ENCODE results near the gene DYNLT3. TPM values are rescaled to one million over a fixed set of nuclear protein-coding genes. Genes with fewer than 3 reads are reported as not detected.

Gene DYNLT3
- total and polyA plus RNA-seq, 2 of the 13 experiments (the other 11 are each of a cell fraction or from before 2014, with no cell fraction given) = 5.4 to 6.1 TPM

DNA sequence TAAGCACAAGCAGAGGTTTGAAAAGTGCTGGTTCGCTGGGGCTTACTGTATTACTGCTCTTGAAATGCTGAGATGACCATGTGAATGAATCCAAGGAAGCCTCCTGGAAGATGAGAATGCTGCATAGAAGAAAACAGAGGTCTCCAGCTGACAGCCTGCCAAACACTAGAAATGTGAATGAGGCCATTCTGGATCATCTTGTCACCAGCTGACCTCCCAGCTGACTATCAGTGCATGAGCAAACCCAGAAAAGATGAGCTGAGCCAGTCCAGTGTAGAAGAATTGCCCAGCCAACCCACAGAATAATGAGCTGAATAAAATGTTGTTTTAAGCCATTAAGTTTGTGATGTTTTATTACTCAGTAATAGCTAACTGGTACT is 49.1 kb upstream of the DYNLT3 start (continued):
- TF ChIP-seq, protein P1, sequence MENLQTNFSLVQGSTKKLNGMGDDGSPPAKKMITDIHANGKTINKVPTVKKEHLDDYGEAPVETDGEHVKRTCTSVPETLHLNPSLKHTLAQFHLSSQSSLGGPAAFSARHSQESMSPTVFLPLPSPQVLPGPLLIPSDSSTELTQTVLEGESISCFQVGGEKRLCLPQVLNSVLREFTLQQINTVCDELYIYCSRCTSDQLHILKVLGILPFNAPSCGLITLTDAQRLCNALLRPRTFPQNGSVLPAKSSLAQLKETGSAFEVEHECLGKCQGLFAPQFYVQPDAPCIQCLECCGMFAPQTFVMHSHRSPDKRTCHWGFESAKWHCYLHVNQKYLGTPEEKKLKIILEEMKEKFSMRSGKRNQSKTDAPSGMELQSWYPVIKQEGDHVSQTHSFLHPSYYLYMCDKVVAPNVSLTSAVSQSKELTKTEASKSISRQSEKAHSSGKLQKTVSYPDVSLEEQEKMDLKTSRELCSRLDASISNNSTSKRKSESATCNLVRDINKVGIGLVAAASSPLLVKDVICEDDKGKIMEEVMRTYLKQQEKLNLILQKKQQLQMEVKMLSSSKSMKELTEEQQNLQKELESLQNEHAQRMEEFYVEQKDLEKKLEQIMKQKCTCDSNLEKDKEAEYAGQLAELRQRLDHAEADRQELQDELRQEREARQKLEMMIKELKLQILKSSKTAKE (CRISPR knock-in tag; IDR thresholded peaks at IDR 0.05; ENCODE audit: borderline replicate concordance) = no peak
- TF ChIP-seq JARID2 (CRISPR knock-in tag; IDR thresholded peaks at IDR 0.05; ENCODE audit: insufficient replicate concordance) = no peak
- no peak for TF ChIP-seq JUNB (CRISPR knock-in tag; IDR thresholded peaks at IDR 0.05; ENCODE audit: borderline replicate concordance)
- TF ChIP-seq EEA1 (CRISPR knock-in tag; IDR thresholded peaks at IDR 0.05; ENCODE audit: borderline replicate concordance) = no peak
- TF ChIP-seq THYN1 (CRISPR knock-in tag; IDR thresholded peaks at IDR 0.05; ENCODE audit: borderline replicate concordance, low read depth) = no peak
- TF ChIP-seq KDM1A (CRISPR knock-in tag; IDR thresholded peaks at IDR 0.05) = no peak
- TF ChIP-seq STAG1 (CRISPR knock-in tag; IDR thresholded peaks at IDR 0.05) = no peak
- TF ChIP-seq ZNF331 (CRISPR knock-in tag; IDR thresholded peaks at IDR 0.05) = no peak
- TF ChIP-seq ZNF180 (CRISPR knock-in tag; IDR thresholded peaks at IDR 0.05; ENCODE audit: borderline replicate concordance, low read depth) = no peak
- no peak for TF ChIP-seq GZF1 (CRISPR knock-in tag; IDR thresholded peaks at IDR 0.05)
- TF ChIP-seq ZNF777 (CRISPR knock-in tag; IDR thresholded peaks at IDR 0.05) = no peak

DNA sequence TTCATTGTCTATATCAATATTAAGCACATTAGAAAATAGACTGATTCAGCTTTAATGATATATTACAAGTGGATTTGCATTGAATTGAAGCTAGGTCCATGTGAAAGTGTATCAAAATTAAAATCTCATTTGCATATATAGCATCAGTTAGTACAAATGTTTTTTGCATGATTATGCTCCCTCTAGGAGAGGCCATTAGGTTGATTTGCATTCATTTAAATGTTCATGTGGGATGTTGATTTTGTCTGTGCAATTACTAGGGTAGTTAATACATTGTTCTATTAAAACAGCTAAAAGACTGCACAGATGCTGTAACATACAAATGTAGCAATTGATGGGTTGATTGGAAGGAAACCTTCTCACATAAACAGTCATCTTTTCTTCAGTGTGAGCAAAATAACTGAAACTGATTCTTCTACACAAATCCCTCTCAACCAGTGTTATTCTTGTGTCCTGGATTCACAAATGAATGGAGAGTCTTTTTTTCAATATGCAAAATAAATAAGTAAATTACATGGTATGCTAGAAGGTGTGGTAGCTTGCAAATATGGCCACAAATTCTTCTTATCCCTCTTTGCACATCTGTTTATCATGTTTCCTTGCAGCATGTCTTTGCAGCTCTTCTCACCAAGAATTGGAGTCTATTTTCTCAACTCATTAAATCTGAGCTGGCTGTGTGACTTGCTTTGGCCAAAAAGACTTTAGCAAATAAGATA is 48.6 kb upstream of the DYNLT3 start:
- Histone ChIP-seq H3K4me2 (ENCODE audit: low read depth, low read length) (no peak overlapping the region), H3K27ac (ENCODE audit: extremely low read length, insufficient read depth, low read length) (no peak overlapping the region), H3K27me3 (ENCODE audit: control insufficient read depth in 1 of 2, insufficient read depth in 2 of 2, low read length in 2 of 2) (no peaks in the 10 kb centered on the region), H3K4me1 (ENCODE audit: insufficient read depth, low read length) (no peaks in the 10 kb centered on the region), H3K36me3 (replicated peaks in 1 of 2; ENCODE audit: control insufficient read depth in 1 of 2, insufficient read depth in 2 of 2, low read length in 2 of 2) (no peaks in the 10 kb centered on the region), H2AFZ (ENCODE audit: low read length) (no peak overlapping the region), H3K79me2 (ENCODE audit: insufficient read depth, low read length) (no peaks in the 10 kb centered on the region), H4K20me1 (ENCODE audit: insufficient read depth, low read length) (no peaks in the 10 kb centered on the region), H3K4me3 (replicated peaks in 1 of 3; ENCODE audit: insufficient read depth in 1 of 3, low read depth in 2 of 3, low read length in 3 of 3) (no peak overlapping the region), H3K9me3 (ENCODE audit: low read length) (no peaks in the 10 kb centered on the region), H3K9ac (ENCODE audit: insufficient read depth, low read depth, low read length) (no peak overlapping the region)
- no peak for DNase-seq (ENCODE audit: low spot score)
- intact Hi-C loops (cut with micrococcal nuclease; ENCODE audit: unreplicated experiment) = no loop called here
- in situ Hi-C loops (cut with HindIII; ENCODE audit: extremely low pct_ligation_motif_present, low pct_unique_long_range_greater_than_20kb) = no loop called here
- ChIA-PET POLR2A (no interaction called here), CTCF (ENCODE audit: low intra/inter-chr PET ratio, low total read pairs) (no interaction called here)
- no peak for ATAC-seq
- TF ChIP-seq, protein P2, sequence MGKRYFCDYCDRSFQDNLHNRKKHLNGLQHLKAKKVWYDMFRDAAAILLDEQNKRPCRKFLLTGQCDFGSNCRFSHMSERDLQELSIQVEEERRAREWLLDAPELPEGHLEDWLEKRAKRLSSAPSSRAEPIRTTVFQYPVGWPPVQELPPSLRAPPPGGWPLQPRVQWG (CRISPR knock-in tag; IDR thresholded peaks at IDR 0.05; ENCODE audit: borderline replicate concordance, low read depth) = no peak
- TF ChIP-seq, protein P3, sequence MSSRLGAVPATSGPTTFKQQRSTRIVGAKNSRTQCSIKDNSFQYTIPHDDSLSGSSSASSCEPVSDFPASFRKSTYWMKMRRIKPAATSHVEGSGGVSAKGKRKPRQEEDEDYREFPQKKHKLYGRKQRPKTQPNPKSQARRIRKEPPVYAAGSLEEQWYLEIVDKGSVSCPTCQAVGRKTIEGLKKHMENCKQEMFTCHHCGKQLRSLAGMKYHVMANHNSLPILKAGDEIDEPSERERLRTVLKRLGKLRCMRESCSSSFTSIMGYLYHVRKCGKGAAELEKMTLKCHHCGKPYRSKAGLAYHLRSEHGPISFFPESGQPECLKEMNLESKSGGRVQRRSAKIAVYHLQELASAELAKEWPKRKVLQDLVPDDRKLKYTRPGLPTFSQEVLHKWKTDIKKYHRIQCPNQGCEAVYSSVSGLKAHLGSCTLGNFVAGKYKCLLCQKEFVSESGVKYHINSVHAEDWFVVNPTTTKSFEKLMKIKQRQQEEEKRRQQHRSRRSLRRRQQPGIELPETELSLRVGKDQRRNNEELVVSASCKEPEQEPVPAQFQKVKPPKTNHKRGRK (CRISPR knock-in tag; IDR thresholded peaks at IDR 0.05) = no peak
- TF ChIP-seq ZNF841 (CRISPR knock-in tag; IDR thresholded peaks at IDR 0.05; ENCODE audit: borderline replicate concordance) (no peak), KDM6A (CRISPR knock-in tag; IDR thresholded peaks at IDR 0.05; ENCODE audit: low read depth) (no peak), FOXA1 (IDR thresholded peaks at IDR 0.05) (no peak), FOXA1 (CRISPR knock-in tag; IDR thresholded peaks at IDR 0.05) (no peak), HNRNPLL (IDR thresholded peaks at IDR 0.05; ENCODE audit: low read depth, low read length, poor library complexity, severe bottlenecking) (no peak), DR1 (CRISPR knock-in tag; IDR thresholded peaks at IDR 0.05) (no peak), PTBP1 (IDR thresholded peaks at IDR 0.05; ENCODE audit: low read depth, low read length, poor library complexity, severe bottlenecking) (no peak)
- no TSS peak for BruUV-seq (replicated peaks)
- FAIRE-seq = no peak

All from HepG2 (cell line).